Mucosa of descending colon (tissue), 3 donors: ENCODE data around the gene SSR1. TPM values are rescaled to one million over a fixed set of nuclear protein-coding genes. Genes with fewer than 3 reads are reported as not detected.

Experiments used
- ATAC-seq: fragments of 200-7000 bp; cut with Tn5 transposase; one replicate; pipeline ENCODE4 v1.9.1; 2020; ENCODE audit warnings: mild to moderate bottlenecking, moderate library complexity
- DNase-seq, 3 donors: peaks; one replicate each; pipeline ENCODE4 v3.0.0-alpha.2; 2020
- H3K36me3 ChIP-seq: fragments of 200-600 bp; one replicate; pipeline ENCODE4 v1.8.0; 2021; ENCODE audit warnings: low read depth, mild to moderate bottlenecking
- H3K4me1 ChIP-seq: fragments of 200-600 bp; one replicate; pipeline ENCODE4 v1.8.0; 2021; ENCODE audit warnings: low read depth, mild to moderate bottlenecking
- H3K4me3 ChIP-seq: fragments of 200-600 bp; one replicate; pipeline ENCODE4 v1.8.0; 2021; ENCODE audit warnings: mild to moderate bottlenecking
- H3K9me3 ChIP-seq: fragments of 200-600 bp; one replicate; pipeline ENCODE4 v1.8.0; 2021; ENCODE audit warnings: mild to moderate bottlenecking
- intact Hi-C, 2 donors: fragments of 100-400 bp; cut with DNase I in 1 of 2; cut with micrococcal nuclease in 1 of 2; formaldehyde crosslinking; loops; one replicate each; pipeline versions ENCODE4 v1.11.0 to v1.11.1; 2022; cut with DNase I, micrococcal nuclease
- total RNA-seq, 3 donors: library from RNA; stranded (reverse); fragmentation: NEBNext Ultra II Directional in 2 of 3; extraction: Animal tissue kit (Norgen Biotek cat#: 25700) in 2 of 3; gene quantifications; one replicate each; pipeline versions ENCODE4 v1.2.1 to v1.2.4, GENCODE V29; 2021 to 2023
- TF ChIP-seq, protein P1 (sequence below): fragments of 200-600 bp; IDR thresholded peaks from one replicate; pipeline ENCODE4 v1.8.0; 2022; ENCODE audit warnings: antibody characterized with exemption, mild to moderate bottlenecking
- donor health status: DM: no; HTN: no; CAD: no; lungs with moderate emphysema.
- donor health status: DM: no; HTN: no; CAD: no.
- donor health status: DM: no; HTN: yes; CAD: no.

SSR1 gene
- total RNA-seq, 3 donors from 2014 or later, result 83.2 to 139 (median 99.4) TPM

DNA sequence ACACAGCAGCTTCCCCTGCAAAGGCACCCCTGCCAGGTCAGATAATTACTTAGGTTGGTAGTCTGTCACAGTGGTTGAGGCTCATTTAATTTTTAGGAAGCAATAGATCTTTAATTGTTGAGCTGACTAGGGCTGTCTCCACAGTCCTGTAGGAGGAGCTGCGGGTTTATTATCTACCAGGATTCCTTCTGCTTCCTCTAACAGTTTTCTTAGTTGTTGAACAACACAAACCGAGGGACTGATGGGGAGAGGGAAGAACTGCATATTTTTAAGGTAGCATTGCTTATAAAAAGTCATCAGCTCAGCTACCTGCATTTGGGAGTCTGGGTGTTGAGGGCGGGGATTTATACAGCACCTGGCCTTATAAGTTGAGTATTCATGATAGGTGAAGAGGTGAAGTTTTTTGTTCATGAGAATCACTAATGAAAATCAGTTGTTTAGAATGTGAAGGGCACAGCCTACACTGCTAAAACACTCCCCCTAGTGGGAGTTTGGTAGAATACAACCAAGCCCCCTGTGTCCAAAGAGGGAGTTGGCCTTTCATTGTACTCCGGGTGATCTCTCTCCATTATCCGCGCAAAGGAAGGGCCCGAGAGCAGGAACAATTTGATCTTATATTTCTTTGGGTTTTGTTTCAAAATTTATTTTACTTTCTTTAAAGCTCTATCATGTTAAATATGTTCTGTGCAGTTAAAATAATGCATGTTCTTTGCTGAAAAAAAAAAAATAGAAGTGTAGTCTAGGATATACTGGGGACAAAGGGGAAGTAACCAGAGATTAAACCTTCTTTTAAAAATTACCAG is 69.6 kb downstream of the SSR1 start:
- TF ChIP-seq, protein P1, sequence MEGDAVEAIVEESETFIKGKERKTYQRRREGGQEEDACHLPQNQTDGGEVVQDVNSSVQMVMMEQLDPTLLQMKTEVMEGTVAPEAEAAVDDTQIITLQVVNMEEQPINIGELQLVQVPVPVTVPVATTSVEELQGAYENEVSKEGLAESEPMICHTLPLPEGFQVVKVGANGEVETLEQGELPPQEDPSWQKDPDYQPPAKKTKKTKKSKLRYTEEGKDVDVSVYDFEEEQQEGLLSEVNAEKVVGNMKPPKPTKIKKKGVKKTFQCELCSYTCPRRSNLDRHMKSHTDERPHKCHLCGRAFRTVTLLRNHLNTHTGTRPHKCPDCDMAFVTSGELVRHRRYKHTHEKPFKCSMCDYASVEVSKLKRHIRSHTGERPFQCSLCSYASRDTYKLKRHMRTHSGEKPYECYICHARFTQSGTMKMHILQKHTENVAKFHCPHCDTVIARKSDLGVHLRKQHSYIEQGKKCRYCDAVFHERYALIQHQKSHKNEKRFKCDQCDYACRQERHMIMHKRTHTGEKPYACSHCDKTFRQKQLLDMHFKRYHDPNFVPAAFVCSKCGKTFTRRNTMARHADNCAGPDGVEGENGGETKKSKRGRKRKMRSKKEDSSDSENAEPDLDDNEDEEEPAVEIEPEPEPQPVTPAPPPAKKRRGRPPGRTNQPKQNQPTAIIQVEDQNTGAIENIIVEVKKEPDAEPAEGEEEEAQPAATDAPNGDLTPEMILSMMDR, result peak; percentile 77
- peaks cover 30% of the 10 kb centered on the region for H3K4me1 ChIP-seq
- H3K4me3 ChIP-seq, result no peak overlapping the region
- DNase-seq (peak in 1 of 3 donors; percentile 69), ATAC-seq (peak; percentile 59)
- H3K36me3 ChIP-seq, result peaks cover 4% of the 10 kb centered on the region
- H3K9me3 ChIP-seq, result no peaks in the 10 kb centered on the region
- intact Hi-C loops, result loop anchor here (2.0 to 5.0 kb wide), 3 partner anchors 431 to 521 kb away; no protein-coding TSS in a partner anchor

DNA sequence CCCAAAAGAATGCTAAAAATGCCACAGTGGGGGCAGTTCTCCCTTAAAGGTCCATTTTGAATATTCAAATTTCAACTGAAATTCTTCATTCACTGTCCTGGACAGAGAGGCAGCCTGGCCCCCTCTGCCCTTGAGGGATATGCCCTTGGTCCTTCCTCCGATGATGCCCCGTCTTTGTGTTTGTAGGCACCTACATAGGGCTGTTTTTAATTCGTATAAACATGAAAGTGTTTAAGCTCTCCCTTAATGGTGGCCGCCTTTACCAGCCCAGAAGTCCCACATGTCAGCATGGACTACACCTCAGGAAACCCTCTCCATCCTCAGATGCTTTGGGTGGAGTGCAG is 70.2 kb downstream of the SSR1 start:
- Histone ChIP-seq H3K4me1 (peaks cover 30% of the 10 kb centered on the region), H3K36me3 (no peaks in the 10 kb centered on the region), H3K4me3 (no peak overlapping the region), H3K9me3 (no peaks in the 10 kb centered on the region)
- no peak for ATAC-seq
- TF ChIP-seq, protein P1, result no peak
- no peak for DNase-seq
- intact Hi-C loops, result loop anchor here (2.0 to 5.0 kb wide), 3 partner anchors 431 to 521 kb away; no protein-coding TSS in a partner anchor

DNA sequence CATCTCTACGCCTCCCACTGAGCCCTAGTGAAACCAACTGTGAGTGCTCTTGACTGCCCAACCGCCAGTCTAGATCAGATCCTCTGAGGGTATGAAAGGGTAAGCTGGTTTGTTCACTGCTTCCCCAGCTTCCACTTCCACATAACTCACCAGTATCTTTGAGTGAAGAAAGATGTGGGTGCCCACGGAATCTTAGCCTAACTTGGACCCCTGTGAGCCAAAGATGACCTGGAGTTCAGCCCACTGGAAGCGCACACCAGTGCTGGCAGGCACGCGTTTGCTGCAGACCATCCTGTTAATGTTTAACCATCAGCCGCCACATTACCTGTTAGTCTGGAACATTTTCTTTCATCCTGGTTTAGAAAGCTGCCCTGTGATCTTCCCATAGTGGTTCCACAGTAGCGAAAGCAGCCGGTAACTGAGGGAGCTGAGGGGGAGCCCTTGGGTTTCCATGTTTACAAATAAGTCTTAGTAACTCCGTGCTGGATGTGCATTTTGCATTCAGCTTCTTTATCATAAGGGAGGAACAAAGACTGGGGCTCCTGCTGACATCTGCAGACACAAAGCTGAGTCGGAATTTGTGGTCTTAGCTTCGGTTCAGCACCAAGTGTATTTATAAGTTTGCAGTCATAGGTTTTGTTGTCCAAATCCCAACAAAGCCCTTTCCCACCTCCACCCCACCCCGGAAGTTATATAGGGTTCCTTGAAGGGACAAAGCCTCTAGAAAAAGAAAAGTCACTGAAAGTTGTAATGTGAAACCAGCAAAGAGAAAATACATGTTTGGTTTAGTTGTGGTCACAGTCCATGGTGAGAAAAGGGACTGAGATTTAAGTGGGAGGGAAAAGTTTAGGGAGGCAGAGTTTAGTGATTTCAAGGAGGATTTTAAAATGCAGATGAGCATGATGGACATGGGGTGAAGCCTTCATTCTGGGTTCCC is 71.0 kb downstream of the SSR1 start:
- no peaks in the 10 kb centered on the region for H3K9me3 ChIP-seq
- no peaks in the 10 kb centered on the region for H3K36me3 ChIP-seq
- peak; percentile 75 for ATAC-seq
- no peak overlapping the region for H3K4me3 ChIP-seq
- TF ChIP-seq, protein P1, result no peak
- peak in 1 of 3 donors; percentile 78 for DNase-seq
- intact Hi-C loops, result loop anchor here (2.0 to 5.0 kb wide), 3 partner anchors 430 to 520 kb away; no protein-coding TSS in a partner anchor
- H3K4me1 ChIP-seq, result peaks cover 30% of the 10 kb centered on the region

DNA sequence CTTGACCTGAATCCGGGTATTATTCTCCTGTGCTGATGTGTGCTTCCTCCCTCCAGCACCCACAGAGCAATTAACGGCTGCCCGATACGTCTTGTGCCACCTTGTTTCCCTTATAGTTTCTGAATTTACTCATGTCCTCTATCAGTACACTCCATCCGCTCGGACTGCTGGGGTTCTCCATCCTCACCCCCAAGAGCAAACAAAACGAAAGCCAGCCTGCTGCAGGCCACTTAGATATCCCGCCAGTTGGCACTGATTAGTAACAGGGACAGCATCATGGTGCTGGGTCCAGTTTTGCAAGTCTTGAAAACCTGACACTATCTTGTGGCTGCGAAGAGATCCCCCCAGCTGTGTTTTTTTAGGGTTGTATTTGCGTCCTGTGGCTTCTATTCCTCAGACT is 71.8 kb downstream of the SSR1 start:
- H3K4me1 ChIP-seq, result peaks cover 31% of the 10 kb centered on the region
- H3K36me3 ChIP-seq, result no peaks in the 10 kb centered on the region
- no peak for ATAC-seq
- no peak for DNase-seq
- H3K9me3 ChIP-seq, result no peaks in the 10 kb centered on the region
- H3K4me3 ChIP-seq, result no peak overlapping the region
- intact Hi-C loops, result loop anchor here (5.0 kb wide), 2 partner anchors 429 to 519 kb away; no protein-coding TSS in a partner anchor
- TF ChIP-seq, protein P1, result no peak

DNA sequence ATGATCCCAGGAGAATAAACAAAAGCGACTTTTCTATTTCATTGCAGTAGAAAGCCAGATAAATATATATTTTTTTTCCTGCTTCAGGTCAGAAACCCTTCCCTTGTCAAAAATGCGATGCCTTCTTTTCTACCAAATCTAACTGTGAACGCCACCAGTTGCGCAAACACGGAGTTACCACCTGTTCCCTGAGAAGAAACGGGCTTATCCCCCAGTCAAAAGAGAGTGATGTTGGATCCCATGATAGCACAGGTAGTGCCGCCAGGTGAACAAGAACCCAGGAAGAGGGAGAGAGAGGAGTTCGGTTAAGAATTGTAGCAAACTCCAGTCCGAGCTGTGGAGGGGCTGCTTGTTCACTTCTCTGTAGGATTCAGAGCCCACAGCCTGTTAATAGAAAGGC is 72.6 kb downstream of the SSR1 start:
- intact Hi-C loops, result loop anchor here (5.0 kb wide), 2 partner anchors 428 to 518 kb away; no protein-coding TSS in a partner anchor
- DNase-seq (no peak), ATAC-seq (no peak)
- H3K4me3 ChIP-seq, result no peak overlapping the region
- H3K4me1 ChIP-seq, result peaks cover 39% of the 10 kb centered on the region
- no peaks in the 10 kb centered on the region for H3K36me3 ChIP-seq
- H3K9me3 ChIP-seq, result no peaks in the 10 kb centered on the region
- TF ChIP-seq, protein P1, result no peak
